Omental fat pad (tissue), 4 donors: ENCODE results near the gene P2RX7. TPM values are rescaled to one million over a fixed set of nuclear protein-coding genes. Genes with fewer than 3 reads are reported as not detected.
"Not testable (repeated sequence)": the region's sequence is repeated elsewhere in the genome, so short reads cannot be mapped to it uniquely, and the experiment has no call there.

Experiments used
- ATAC-seq: fragments of 150-250 bp; one replicate; pipeline ENCODE4 v1.9.1; 2016; ENCODE audit warnings: mild to moderate bottlenecking, moderate library complexity; ENCODE audit not compliant: low FRiP score
- DNase-seq: peaks from one replicate; pipeline ENCODE4 v3.0.0-alpha.2; 2019; ENCODE audit warnings: low spot score
- CTCF ChIP-seq, 3 donors: fragments of 450-650 bp; IDR thresholded peaks; one replicate each; pipeline ENCODE4 v1.5.1; 2016 to 2017; ENCODE audit warnings: antibody characterized with exemption in 3 of 3, mild to moderate bottlenecking in 3 of 3, moderate library complexity in 2 of 3
- total RNA-seq, 4 donors: library from RNA; depleted of rRNA; stranded (reverse); fragments of >200 nt; gene quantifications; one replicate each; pipeline ENCODE4 v1.1.0, GENCODE V29; 2016

P2RX7 gene
- total RNA-seq, 4 donors from 2014 or later: 2.4 to 8.6 (median 5.6) TPM

GRCh38 chr12:121202407-121203355 lies 70.0 kb downstream of the P2RX7 start:
- ATAC-seq (no peak), DNase-seq (no peak)
- TF ChIP-seq CTCF (IDR thresholded peaks at IDR 0.05): no peak

GRCh38 chr12:121203482-121203881 lies 70.8 kb downstream of the P2RX7 start:
- no peak for TF ChIP-seq CTCF (IDR thresholded peaks at IDR 0.05)
- DNase-seq (no peak), ATAC-seq (no peak)

- ATAC-seq: no peak
- TF ChIP-seq CTCF (IDR thresholded peaks at IDR 0.05): no peak
- no peak for DNase-seq
Observed at GRCh38 chr12:121205491-121205890, 72.8 kb downstream of the P2RX7 start.

- DNase-seq, ATAC-seq: not testable (repeated sequence)
Observed at GRCh38 chr12:121208571-121208970, 75.9 kb downstream of the P2RX7 start.

GRCh38 chr12:121209221-121209620 lies 76.5 kb downstream of the P2RX7 start:
- TF ChIP-seq CTCF (IDR thresholded peaks at IDR 0.05): no peak
- ATAC-seq (no peak), DNase-seq (no peak)

- peak; percentile 85 for ATAC-seq
- no peak for TF ChIP-seq CTCF (IDR thresholded peaks at IDR 0.05)
- peak; percentile 33 for DNase-seq
Observed at GRCh38 chr12:121209624-121210572, 77.2 kb downstream of the P2RX7 start, which contains the start of gene P2RX4. TSS of gene P2RX4 (plus strand) at chr12:121210129. CDS start at chr12:121210165, 36 bp downstream.

GRCh38 chr12:121212875-121213274 lies 80.2 kb downstream of the P2RX7 start:
- DNase-seq: no peak
- no peak for ATAC-seq
- no peak for TF ChIP-seq CTCF (IDR thresholded peaks at IDR 0.05)
